Hepatocyte (in vitro differentiated cells): ENCODE measurements around the gene C9. TPM values are rescaled to one million over a fixed set of nuclear protein-coding genes. Genes with fewer than 3 reads are reported as not detected.

Experiments
- DNase-seq: peaks from one replicate; pipeline ENCODE4 v3.0.0-alpha.2; 2016; ENCODE audit warnings: low spot score
- H2AFZ ChIP-seq: fragments of 200-600 bp; sonication (generic); 2 replicates; pipeline ENCODE4 v1.6.0; 2016; ENCODE audit warnings: antibody characterized with exemption, mild to moderate bottlenecking
- H3K27ac ChIP-seq: fragments of 200-600 bp; sonication (generic); 2 replicates; pipeline ENCODE4 v1.5.1; 2016; ENCODE audit warnings: mild to moderate bottlenecking
- H3K27me3 ChIP-seq: fragments of 200-600 bp; sonication (generic); 2 replicates; pipeline ENCODE4 v1.6.1; 2016
- H3K36me3 ChIP-seq: fragments of 200-600 bp; sonication (generic); replicated peaks from 2 replicates; pipeline ENCODE4 v1.5.1; 2016; ENCODE audit warnings: low read depth; ENCODE audit not compliant: insufficient read depth
- H3K4me1 ChIP-seq: fragments of 200-600 bp; sonication (generic); 2 replicates; pipeline ENCODE4 v1.5.1; 2016; ENCODE audit warnings: mild to moderate bottlenecking, moderate library complexity; ENCODE audit not compliant: insufficient read depth
- H3K4me2 ChIP-seq: fragments of 200-600 bp; sonication (generic); 2 replicates; pipeline ENCODE4 v1.6.0; 2016
- H3K4me3 ChIP-seq: fragments of 200-600 bp; sonication (generic); 2 replicates; pipeline ENCODE4 v1.5.1; 2016; ENCODE audit warnings: mild to moderate bottlenecking
- H3K79me2 ChIP-seq: fragments of 200-600 bp; sonication (generic); 2 replicates; pipeline ENCODE4 v1.6.0; 2017; ENCODE audit warnings: mild to moderate bottlenecking
- H3K9me2 ChIP-seq: fragments of 200-600 bp; sonication (generic); replicated peaks from 2 replicates; pipeline ENCODE4 v1.6.0; 2017; ENCODE audit warnings: mild to moderate bottlenecking; ENCODE audit not compliant: insufficient read depth
- H3K9me3 ChIP-seq: fragments of 200-600 bp; sonication (generic); 2 replicates; pipeline ENCODE4 v1.5.1; 2016; ENCODE audit warnings: low read depth, mild to moderate bottlenecking
- H4K20me1 ChIP-seq: fragments of 200-600 bp; sonication (generic); 2 replicates; pipeline ENCODE4 v1.6.0; 2016; ENCODE audit warnings: mild to moderate bottlenecking; ENCODE audit not compliant: insufficient read depth, poor library complexity, severe bottlenecking
- EZH2 ChIP-seq: fragments of 200-600 bp; sonication (generic); IDR thresholded peaks from 2 replicates; pipeline ENCODE4 v1.6.1; 2016; ENCODE audit warnings: antibody characterized with exemption, mild to moderate bottlenecking, borderline replicate concordance
- EZH2phosphoT487 ChIP-seq: fragments of 200-600 bp; sonication (generic); IDR thresholded peaks from one replicate; pipeline ENCODE4 v1.6.1; 2018; ENCODE audit warnings: antibody characterized with exemption, mild to moderate bottlenecking, low read depth, moderate library complexity; ENCODE audit not compliant: unreplicated experiment, severe bottlenecking
- WGBS: methylation state at CpG from one replicate; pipeline ENCODE4 v1.1.6; 2016; ENCODE audit warnings: low lambda C conversion rate; ENCODE audit errors: missing lambda C conversion rate; 5-methylcytosine and 5-hydroxymethylcytosine counted together
- polyA plus RNA-seq: library from polyadenylated mRNA; unstranded; fragments of >200 nt; fragmentation: Nextera tagmentation; extraction: Ambion mirVana; gene quantifications from 2 replicates; pipeline ENCODE4 v1.2.1, GENCODE V29; 2016
- total RNA-seq: library from RNA; depleted of rRNA; stranded (reverse); fragments of >200 nt; gene quantifications from 2 replicates; pipeline ENCODE4 v1.2.3, GENCODE V29; 2014
- TF ChIP-seq, protein P1 (sequence below): fragments of 200-600 bp; sonication (generic); IDR thresholded peaks from 2 replicates; pipeline ENCODE4 v1.5.1; 2016; ENCODE audit warnings: antibody characterized with exemption, mild to moderate bottlenecking; ENCODE audit not compliant: poor library complexity

The C9 gene
- total and polyA plus RNA-seq, 2 experiments from 2014 or later, result 0.47 to 0.79 TPM

DNA sequence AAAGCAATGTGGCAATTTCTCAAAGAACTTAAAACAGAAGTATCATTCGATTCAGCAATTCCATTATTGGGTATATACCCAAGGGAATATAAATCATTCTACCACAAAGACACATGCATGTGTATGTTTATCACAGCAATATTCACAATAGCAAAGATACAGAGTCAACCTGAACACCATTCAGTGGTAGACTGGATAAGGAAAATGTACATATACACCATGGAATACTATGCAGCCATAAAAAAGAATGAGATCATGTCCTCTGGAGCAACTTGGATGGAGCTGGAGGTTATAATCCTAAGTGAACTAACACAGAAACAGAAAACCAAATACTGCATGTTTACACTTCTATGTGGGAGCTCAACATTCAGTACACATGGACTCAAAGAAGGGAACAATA, 123.5 kb downstream of the C9 start:
- Histone ChIP-seq H3K9me2 (no peaks in the 10 kb centered on the region), H4K20me1 (no peaks in the 10 kb centered on the region), H3K27me3 (no peaks in the 10 kb centered on the region), H3K4me3 (no peak overlapping the region), H2AFZ (no peak overlapping the region), H3K4me2 (no peak overlapping the region), H3K4me1 (no peaks in the 10 kb centered on the region), H3K27ac (no peak overlapping the region), H3K79me2 (no peaks in the 10 kb centered on the region), H3K36me3 (no peaks in the 10 kb centered on the region), H3K9me3 (no peaks in the 10 kb centered on the region)
- DNase-seq, result no peak
- TF ChIP-seq EZH2, result no peak
- TF ChIP-seq, protein P1, sequence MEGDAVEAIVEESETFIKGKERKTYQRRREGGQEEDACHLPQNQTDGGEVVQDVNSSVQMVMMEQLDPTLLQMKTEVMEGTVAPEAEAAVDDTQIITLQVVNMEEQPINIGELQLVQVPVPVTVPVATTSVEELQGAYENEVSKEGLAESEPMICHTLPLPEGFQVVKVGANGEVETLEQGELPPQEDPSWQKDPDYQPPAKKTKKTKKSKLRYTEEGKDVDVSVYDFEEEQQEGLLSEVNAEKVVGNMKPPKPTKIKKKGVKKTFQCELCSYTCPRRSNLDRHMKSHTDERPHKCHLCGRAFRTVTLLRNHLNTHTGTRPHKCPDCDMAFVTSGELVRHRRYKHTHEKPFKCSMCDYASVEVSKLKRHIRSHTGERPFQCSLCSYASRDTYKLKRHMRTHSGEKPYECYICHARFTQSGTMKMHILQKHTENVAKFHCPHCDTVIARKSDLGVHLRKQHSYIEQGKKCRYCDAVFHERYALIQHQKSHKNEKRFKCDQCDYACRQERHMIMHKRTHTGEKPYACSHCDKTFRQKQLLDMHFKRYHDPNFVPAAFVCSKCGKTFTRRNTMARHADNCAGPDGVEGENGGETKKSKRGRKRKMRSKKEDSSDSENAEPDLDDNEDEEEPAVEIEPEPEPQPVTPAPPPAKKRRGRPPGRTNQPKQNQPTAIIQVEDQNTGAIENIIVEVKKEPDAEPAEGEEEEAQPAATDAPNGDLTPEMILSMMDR, result no peak
- no peak for TF ChIP-seq EZH2phosphoT487
- WGBS, result 97% methylated on average over 1 of the region's 1 CpG

DNA sequence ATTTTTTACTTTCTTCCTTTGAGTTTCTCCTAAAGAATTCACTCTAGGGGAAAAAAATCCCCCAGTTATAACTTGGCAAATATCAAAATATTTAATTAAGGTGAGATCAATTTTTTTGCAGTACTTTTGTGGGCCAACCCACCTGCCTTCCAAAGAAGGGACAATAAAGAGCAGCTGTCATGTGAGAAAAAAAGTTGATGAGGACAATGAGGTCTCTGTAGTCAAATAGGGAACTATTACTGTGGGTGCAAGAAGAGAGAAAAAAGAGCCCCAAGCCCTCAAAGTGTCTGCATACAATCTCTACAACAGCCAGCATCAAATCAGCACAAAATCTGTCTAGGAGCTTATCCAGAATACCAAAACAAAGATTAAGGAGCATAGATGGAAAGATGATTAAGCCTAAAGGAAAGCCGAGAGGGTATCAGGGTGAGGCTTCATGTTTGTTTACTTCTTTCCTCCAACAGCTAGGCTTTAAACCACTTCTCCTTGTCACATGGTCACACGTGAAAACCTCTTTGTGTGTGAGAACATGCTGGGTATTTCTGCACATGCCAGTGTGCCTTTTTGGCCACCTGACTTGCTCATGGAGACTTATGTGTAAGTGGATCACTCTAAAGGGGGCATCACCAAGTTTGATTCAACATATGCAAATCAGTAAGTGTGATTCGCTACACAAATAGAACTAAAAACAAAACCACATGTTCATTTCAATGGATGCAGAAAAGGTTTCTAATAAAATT, 125.8 kb downstream of the C9 start:
- H3K79me2 ChIP-seq, result no peaks in the 10 kb centered on the region
- H3K9me3 ChIP-seq, result no peaks in the 10 kb centered on the region
- no peaks in the 10 kb centered on the region for H3K9me2 ChIP-seq
- no peak overlapping the region for H3K4me2 ChIP-seq
- DNase-seq, result no peak
- no peaks in the 10 kb centered on the region for H3K36me3 ChIP-seq
- TF ChIP-seq EZH2 (no peak), EZH2phosphoT487 (no peak)
- TF ChIP-seq, protein P1, result no peak
- no peak overlapping the region for H2AFZ ChIP-seq
- H3K27me3 ChIP-seq, result no peaks in the 10 kb centered on the region
- no peaks in the 10 kb centered on the region for H3K4me1 ChIP-seq
- no peaks in the 10 kb centered on the region for H4K20me1 ChIP-seq
- no peak overlapping the region for H3K27ac ChIP-seq
- H3K4me3 ChIP-seq, result no peak overlapping the region
- 39% methylated on average over 3 of the region's 3 CpGs for WGBS

DNA sequence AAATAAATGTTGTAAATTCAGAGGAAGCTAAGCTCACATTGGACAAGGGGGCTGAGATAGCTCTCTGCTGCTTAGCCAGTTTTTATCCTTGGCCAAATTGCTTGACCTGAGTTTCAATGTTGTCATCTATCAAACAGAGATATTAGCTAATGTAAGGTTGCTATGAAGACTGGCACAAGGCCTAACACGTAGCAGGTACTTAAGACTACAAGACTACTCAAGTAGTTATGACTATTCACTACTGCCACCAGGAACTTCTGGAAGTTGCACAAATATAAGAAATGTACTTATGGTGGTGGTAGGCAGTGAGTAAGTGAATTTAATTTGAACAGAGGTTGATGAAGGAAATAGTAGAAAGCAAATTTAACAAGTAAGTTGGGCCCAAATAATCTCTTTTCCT, 127.6 kb downstream of the C9 start:
- no peak overlapping the region for H3K4me2 ChIP-seq
- H3K4me3 ChIP-seq, result no peak overlapping the region
- no peak overlapping the region for H3K27ac ChIP-seq
- WGBS, result 89% methylated on average over 1 of the region's 1 CpG
- no peaks in the 10 kb centered on the region for H3K79me2 ChIP-seq
- H3K9me3 ChIP-seq, result no peaks in the 10 kb centered on the region
- TF ChIP-seq EZH2 (no peak), EZH2phosphoT487 (no peak)
- TF ChIP-seq, protein P1, result no peak
- H3K27me3 ChIP-seq, result no peaks in the 10 kb centered on the region
- no peaks in the 10 kb centered on the region for H4K20me1 ChIP-seq
- no peaks in the 10 kb centered on the region for H3K36me3 ChIP-seq
- DNase-seq, result no peak
- no peaks in the 10 kb centered on the region for H3K9me2 ChIP-seq
- no peaks in the 10 kb centered on the region for H3K4me1 ChIP-seq
- no peak overlapping the region for H2AFZ ChIP-seq
